GM21423 (cell line): Measurements from ENCODE around the gene ACSS3.
"Not testable (repeated sequence)": the region's sequence is repeated elsewhere in the genome, so short reads cannot be mapped to it uniquely, and the experiment has no call there.

Experiments
- ATAC-seq: cut with Tn5 transposase; IDR thresholded peaks from one replicate; pipeline ENCODE4 v1.9.1; 2021; ENCODE audit warnings: mild to moderate bottlenecking, moderate library complexity; ENCODE audit not compliant: unreplicated experiment

Gene ACSS3, protein sequence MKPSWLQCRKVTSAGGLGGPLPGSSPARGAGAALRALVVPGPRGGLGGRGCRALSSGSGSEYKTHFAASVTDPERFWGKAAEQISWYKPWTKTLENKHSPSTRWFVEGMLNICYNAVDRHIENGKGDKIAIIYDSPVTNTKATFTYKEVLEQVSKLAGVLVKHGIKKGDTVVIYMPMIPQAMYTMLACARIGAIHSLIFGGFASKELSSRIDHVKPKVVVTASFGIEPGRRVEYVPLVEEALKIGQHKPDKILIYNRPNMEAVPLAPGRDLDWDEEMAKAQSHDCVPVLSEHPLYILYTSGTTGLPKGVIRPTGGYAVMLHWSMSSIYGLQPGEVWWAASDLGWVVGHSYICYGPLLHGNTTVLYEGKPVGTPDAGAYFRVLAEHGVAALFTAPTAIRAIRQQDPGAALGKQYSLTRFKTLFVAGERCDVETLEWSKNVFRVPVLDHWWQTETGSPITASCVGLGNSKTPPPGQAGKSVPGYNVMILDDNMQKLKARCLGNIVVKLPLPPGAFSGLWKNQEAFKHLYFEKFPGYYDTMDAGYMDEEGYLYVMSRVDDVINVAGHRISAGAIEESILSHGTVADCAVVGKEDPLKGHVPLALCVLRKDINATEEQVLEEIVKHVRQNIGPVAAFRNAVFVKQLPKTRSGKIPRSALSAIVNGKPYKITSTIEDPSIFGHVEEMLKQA

DNA sequence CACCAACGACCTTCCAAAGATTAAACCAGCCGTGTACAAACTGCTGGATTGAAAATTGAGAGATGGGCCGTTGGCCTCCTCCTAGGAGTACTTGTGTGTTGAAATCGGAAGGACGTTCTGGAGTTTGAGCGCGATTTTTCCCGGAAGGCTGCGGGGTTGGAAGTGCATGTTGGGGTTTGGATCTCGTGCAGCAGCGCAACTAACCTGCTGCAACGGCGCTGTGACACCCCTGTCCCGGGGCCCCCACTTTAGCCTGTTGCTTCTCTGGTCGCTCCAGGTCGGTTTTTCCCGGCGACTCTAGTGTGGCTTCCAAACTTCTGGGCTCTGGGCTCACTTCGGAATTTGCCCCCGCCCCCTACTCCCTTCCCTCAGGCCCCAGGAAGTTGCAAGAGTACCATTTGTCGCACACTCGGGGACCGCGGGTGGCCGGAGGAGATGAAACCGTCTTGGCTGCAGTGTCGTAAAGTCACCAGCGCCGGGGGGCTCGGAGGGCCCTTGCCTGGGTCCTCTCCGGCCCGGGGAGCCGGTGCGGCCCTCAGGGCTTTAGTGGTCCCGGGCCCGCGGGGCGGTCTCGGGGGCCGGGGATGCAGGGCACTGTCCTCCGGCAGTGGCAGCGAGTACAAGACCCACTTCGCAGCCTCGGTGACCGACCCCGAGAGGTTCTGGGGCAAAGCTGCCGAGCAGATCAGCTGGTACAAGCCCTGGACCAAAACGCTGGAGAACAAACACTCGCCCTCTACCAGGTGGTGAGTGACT lies at the start of gene ACSS3:
ACSS3 (plus strand) TSS at position 394 of the 756 bp plus-strand sequence; CDS start at position 436, 42 bp downstream.
- ATAC-seq, result no peak

DNA sequence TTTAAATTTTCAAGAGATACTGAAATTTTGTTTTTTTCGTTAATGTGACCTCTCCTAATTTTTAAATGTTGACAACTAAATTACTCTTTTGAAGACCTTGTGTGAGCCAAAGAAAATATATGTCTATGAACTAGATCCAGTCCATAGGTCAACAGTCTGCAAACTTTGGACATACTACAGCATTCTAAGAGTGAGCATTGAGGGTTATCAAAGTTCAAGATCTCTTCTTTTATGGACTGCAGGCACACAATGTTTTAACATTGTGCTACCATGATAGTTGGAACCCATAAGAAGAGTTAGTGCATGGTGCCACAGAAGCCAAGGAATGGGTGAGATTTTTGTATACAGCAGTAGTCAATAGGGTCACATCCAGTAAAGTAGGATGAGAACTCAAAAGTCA lies 43.0 kb upstream of the ACSS3 start:
- no peak for ATAC-seq

DNA sequence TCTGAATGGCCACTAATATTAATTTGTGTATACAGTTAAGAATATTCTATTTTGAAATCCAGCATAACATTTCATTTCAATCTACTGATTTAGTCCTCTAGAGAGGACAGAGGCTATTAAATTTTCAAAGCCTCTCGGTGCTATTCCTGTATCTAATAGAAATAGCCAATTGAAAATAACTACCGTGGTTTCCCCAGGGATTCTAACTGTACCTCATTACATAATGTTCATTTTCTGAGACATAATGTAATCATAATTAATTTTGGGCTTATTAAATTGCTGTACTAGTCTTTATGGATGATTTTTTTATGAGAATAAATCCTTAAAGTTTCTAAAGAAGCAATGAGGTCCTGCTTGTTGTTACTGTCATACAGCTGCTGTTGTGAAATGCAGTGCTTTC lies 38.6 kb upstream of the ACSS3 start:
- ATAC-seq, result no peak

DNA sequence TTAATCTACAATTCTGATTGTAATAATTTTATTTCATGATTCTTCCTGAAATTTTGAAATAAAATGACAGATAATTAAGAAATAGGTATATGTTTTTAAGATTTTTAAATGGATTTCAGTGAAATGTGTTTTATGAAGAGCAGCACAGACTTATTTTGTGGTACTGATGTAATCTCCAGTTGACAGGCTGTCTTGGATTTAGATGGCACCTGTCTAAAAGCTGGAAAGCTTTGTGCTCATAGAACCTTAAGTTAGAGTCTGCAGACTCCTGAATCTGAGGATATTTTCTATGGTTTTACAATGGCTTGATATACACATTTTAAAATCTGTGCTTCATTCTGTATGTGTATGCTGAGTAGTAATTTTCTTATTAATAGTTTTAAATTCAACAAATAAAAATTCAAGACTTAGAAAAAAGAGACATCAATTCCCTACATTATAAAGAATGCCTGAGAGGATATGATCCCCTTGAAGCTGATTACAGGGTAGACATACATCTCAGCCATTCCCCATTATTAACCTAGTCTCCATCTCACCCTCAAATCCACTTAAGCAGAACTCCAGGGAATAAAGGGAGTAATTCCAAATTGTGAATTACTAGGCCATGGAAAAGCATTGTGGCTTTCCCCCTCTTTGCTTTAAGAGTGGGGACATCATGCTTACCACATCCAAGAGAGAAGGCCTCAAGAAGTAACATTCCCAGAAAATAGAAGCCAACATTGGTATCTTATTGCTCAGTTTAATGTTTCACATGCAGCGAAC lies 33.7 kb upstream of the ACSS3 start:
- no peak for ATAC-seq

DNA sequence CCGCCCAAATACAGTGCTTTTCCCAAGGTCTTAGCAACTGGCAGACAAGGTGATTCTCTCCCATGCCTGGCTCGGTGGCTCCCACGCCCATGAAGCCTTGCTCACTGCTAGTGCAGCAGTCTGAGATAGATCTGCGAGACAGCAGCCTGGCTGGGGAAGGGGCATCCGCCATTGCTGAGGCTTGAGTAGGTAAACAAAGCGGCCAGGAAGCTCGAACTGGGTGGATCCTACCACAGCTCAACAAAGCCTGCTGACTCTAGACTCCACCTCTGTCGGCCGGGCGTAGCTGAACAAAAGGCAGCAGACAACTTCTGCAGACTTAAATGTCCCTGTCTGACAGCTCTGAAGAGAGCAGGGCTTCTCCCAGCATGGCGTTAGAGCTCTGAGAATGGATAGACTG lies 12.9 kb upstream of the ACSS3 start:
- ATAC-seq, result not testable (repeated sequence)

DNA sequence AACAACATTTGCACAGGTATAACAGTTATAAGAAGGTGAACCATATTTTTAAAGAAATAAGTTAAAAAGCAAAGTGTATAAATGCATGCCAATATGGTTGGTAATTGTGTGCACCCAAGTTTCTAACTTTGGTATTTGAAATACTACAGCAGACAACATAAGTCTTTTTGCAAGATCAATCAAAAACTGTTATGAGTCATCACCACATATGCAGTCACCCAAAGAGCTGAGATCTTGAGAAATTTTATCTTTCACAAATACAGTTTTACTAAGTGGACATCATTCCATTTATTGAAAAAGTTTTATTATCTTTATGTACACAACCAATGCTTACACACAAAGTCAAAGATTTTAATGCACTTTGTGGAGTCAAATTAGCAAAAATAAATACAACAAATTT lies 7.0 kb upstream of the ACSS3 start:
- ATAC-seq, result no peak

DNA sequence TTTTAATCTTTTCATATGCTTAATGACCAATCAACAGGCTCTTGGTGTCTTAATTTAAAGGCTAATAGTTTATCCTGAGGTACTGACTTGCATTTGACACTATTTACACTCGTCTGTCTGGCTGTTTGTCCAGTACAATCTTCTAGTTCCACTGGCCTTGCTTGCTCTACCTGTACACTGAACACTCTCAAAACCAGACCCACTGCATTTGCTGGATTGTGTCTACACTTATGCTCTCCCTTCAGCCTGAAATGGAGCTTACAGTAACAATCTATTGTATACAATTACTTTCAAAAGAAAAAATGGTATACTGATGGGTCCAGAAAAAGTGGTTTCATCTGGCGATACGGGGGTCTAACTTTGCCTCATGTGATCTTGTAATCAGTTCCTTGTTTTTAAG lies 2.3 kb upstream of the ACSS3 start:
- ATAC-seq, result no peak

DNA sequence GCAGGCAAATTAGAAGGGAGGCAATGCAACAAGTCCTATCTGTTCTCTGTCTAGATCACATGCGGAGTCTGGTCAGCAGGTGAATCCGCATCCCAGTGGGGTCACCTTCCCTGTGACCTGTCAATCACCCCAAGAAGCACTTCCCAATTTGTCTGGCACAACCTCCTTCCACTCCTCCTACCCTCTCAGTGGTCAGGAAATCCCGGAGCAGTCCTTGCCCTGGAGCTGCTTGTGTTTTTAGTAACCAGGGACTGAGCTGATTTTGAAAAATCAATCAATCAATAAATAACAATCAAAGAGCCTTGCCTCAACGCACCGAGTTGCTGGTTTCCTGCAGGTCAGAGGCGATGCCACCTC lies 572 bp upstream of the ACSS3 start:
- ATAC-seq, result no peak

DNA sequence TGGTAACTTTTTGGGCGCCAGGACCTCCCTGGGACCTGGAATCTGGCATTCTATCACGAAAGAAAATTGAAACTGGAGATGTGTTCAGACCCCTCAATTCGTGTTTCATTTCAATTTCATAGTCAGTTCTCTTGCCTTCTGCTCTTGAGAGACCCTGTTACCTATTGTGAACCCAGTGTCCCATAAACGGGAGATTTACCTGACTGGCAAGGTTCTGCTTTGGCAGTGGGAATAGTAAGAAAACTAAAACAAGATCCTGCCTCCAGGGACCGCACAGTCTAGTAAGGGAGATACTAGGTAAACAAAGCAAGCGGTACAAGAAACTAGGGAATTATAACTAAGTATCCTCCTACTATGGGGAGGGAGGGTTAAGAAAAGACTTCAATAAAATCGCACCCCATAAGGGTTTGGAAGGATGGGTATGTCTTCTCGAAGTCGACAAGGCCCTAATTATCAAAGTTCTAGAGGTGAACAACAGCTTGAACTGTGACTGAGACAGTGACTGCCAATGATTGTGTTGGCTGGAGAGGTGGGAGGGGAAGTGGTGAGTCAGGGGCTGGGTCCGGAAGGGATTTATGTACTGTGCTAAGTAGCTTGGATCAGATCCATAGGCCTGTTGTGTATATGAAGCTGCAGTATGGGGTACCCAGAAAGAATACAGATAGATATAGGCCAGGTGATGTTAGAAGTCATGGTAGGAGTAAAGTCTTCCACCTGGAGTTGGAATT lies 754 bp downstream of the ACSS3 start:
- no peak for ATAC-seq

DNA sequence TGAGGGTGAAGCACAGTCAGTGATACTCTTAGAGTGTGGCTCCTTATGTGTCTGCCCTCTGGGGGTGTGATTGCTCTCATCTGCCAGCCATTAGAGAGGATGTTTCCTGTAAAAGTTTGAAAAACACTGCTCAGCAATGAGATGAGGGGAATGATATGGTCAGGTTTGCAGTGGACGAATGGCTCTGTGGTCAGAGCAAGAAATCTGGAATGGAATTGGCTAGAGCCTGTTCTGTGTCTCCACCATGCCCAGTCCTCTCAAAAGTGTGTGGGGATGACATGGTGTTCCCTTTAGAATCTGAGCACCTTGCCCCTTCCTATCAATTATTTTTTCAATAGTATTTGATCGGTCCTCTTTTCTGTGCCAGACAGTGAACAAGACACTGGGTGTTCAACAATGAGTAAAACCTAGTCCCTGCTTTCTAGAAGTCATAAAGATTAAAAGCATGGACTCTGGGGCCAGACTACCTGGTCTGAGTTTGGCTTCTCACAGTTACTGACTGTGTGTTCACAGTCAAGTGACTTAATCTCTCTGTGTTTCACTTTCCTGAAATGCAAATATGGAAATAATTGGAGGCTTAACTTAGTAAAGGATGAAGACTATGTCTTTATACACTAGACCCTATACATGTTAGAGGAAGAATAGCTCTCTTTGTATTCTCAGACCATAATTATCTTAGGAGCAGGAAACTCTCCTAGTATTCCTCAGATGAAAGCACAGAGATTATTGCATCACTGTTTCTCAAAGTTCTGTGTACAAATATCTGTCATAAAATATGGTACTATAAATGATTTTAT lies 1.6 kb downstream of the ACSS3 start:
- no peak for ATAC-seq

DNA sequence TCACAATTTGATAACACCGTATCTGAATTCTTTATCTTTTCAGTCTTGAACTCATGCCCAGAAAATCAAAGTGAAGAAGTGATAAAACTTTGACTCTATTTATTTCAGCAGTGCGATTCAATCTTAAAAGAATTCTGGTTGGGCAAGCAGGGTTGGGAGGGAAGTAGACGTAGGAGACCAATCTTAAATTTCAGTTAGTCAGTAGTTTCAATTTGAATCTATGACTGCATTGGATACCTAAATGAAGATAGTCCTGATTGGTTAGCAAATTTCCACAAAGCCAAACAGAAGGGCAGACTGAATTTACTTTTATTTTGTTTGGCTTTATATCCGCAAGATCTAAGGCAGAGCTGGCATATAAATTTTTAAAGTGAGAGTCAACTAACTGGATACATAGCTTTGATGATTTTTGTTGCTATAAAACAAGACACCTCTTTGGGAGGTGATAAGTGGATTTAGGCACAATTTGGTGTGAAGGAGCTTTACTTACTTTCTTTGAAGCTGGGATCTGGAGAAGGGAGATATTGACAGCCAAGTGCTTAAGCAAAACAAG lies 2.6 kb downstream of the ACSS3 start:
- no peak for ATAC-seq

DNA sequence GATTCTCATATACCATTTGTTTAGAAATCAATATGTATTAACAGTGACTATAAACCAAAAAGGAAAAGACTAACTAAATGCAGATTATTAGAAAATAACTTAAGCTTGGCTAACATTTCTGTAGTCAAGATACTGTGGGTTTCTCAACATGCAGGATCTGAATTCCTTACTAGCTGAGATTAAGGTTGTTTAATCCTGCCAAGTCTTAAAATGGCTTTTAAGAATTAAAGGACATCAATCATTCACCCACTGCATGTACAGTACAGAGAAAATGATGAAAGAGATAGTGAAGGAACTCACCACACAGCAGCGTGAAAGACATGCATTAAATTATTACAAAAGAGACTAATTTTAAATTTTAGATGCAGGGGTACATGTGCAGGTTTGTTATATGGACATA lies 3.8 kb downstream of the ACSS3 start:
- ATAC-seq, result no peak

DNA sequence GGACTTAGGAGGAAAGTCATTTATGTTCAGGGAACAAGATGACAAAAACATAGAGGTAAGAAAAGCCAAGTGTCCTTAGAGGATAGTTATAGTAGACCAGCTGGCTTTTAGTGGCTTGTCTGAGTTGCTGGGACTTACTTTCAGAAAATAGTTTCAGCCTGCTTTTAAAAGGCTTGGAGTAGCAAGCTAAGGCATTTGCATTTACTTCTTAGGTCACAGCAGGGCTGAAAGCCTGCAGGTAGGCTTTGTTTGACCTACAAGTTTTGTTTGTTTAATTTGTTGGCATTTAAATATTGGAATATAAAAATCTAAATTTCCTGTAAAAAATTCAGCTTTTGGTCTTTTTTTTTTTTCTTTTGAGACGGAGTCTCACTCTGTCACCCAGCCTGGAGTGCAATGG lies 5.1 kb downstream of the ACSS3 start:
- ATAC-seq, result no peak

DNA sequence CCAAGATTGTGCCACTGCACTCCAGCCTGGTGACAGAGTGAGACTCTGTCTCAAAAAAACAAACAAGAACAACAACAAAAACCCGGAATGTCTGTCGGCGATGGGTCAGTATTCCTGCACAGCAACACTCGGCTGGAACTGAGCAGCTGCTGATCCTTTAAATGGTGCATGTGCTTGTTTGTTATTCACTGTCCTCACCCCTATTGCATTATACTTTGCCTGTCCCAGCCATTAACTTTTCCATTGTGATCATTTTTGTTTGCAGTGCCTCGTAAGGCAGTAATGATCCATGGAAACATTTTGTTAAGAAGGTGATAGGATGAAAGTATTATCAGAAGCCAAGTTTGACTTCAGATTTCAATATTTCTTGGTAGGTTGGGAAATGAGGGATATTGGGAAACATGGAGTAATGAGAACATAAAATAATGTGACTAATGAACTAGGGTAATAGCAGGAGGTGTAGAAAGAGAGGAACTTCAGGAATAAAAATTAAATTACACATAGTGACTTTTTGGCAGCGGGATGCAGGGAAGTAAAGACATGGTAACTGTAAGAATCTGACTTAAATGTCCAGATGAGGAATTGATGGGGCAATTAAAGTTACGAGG lies 6.1 kb downstream of the ACSS3 start:
- no peak for ATAC-seq

DNA sequence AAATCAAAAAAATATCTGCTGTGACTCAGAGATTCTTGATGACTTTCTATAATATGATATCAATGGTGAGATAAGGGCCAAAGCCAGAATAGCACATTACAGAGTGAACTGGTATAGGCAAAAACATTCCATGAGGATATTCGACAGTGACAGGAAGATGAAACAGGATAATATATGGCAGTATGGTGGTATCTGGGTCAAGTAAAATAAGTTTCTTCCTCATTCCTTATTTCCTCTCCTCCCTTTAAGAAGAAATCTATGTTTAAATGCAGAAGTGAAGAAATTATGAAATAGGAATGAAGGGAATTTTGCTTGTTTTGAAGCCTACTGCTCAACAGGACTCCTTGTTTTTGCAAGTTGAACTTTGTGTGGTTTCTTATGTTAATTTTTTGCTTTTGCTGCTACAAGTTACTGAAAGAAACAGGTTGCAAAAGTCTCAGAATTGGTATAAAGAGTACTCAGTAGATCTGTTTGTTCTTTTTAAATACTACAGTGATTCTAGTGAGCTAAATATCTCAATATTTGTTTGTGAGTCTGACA lies 7.0 kb downstream of the ACSS3 start:
- no peak for ATAC-seq

DNA sequence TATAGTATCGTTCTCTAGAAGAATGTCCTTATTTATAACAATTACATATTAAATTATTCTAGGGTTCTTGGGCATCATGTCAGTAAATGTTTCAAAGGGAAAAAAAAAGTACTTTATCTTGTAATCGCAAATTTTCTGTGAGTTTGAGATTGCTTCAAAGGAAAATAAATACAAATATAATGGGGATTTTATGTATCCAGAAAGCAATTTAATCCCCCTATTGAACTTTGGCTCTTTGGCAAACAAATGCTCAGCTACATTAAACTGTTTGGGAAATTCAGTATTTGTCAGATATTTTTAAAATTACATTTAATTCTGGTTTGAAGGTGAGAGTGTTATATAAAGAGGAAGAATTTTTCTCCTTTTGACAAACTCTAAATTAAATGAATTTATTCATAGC lies 8.0 kb downstream of the ACSS3 start:
- no peak for ATAC-seq

DNA sequence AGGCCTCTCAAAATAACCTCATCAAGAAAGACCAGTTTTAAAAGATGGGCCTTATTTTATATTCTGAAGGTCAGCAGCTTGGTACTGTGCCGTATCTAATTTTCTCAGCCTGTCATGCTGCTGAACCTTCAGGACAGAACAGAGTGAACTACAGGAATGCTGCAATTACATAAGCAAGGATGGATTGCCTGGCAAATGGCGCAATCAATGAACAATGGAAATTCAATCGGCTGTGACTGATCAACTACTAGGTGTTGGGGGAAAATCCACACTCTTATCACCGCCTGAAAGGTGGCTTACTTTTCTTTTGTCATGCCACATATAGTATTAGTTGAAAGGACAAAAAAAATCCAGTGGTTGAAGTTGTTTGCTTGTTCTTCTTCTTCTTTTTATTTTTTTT lies 8.5 kb downstream of the ACSS3 start:
- no peak for ATAC-seq

DNA sequence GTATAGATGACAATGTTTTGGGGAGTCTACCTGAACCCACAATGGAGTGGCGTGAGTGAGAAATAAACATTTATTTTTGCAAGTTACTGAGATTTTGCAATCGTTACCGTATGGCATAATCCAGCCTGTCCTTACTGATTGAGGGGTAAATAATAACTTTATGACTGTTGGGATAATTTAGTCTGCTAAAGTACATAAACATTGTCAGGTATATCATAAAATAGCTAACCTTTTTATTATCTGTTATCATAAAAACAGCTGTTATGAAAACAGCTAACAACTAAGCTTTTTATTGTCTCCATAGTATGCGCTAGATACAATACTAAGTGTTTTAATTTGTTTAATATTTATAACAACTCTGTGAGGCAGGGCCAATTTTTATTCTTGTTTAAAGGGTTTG lies 10.3 kb downstream of the ACSS3 start:
- ATAC-seq, result no peak

DNA sequence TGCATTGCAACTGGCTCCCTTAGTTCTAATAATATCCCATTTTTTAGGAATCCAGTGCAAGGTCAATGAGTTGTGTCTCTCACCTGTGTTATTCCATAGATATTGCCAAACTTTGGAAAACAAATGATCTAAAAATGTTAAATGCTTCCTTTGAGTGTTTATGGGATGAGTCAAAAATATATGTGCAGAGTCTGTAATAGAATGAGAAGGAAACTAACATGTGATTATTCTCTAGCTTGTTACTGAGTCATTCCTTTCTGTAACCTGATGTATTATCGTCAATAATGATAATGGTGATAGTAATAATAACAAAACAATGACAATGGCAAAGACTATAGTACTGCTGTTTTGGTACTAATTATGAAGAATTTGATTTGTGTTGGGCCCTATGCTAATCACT lies 11.5 kb downstream of the ACSS3 start:
- ATAC-seq, result no peak
